ENCODE results near the gene C1QTNF12. TPM values are rescaled to one million over a fixed set of nuclear protein-coding genes. Genes with fewer than 3 reads are reported as not detected.

C1QTNF12 gene
- total and polyA plus RNA-seq, 7 donors: 0.13 to 1.4 (median 0.86) TPM

DNA sequence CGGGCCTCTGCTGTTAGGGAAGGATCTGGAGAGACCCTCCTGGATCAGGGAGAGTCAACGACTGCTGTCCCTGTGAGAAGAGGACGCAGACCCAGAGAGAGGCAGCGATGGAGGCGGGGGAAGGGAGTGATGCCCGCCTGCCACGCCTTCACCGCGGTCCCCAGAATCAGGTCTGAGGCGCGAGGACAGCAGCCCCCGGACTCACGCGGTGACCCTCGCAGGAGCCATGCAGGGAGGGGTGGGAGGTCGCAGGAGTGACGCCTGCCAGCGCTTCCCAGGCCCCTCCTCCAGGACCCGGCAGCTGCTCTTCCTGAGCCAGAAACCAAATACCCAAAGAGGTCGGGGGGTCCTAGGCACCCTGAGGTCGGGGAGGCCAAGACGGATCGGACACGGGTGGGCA lies 26.3 kb downstream of the C1QTNF12 start:
- WGBS, 3 donors: 81 to 88% (median 87%) methylated on average over 23 to 24 of the region's 24 CpGs
- no peak for ATAC-seq
- H3K27ac ChIP-seq: no peak overlapping the region

DNA sequence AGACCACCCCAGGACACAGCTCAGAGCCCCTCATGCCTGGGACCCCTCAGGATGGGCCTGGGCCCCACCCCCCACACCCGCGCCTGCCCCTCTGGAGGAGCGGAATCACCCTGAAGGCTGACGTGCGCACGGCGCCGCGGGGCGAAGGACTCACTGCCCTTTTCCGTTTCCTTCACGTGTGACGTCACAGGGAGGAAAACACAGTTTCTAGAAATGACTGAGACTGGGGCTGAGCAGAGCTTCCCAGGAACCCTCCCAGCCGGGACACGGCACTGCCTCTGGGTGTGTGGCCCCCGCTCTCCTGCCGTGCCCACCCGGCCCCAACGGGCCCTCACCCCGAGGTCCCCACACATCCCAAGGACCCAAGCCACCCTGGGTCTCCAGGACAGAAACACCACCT lies 27.2 kb downstream of the C1QTNF12 start:
- Histone ChIP-seq H3K27ac (no peak overlapping the region), H3K9me3 (no peaks in the 10 kb centered on the region), H3K4me3 (no peak overlapping the region), H3K4me1 (no peaks in the 10 kb centered on the region), H3K36me3 (ENCODE audit: insufficient read depth in 1 of 2, low read depth in 1 of 2) (peaks cover 0 to 76% of the 10 kb centered on the region in 2 donors), H3K27me3 (ENCODE audit: insufficient read depth in 3 of 3, low read length in 2 of 3) (no peaks in the 10 kb centered on the region)
- TF ChIP-seq, protein P1, sequence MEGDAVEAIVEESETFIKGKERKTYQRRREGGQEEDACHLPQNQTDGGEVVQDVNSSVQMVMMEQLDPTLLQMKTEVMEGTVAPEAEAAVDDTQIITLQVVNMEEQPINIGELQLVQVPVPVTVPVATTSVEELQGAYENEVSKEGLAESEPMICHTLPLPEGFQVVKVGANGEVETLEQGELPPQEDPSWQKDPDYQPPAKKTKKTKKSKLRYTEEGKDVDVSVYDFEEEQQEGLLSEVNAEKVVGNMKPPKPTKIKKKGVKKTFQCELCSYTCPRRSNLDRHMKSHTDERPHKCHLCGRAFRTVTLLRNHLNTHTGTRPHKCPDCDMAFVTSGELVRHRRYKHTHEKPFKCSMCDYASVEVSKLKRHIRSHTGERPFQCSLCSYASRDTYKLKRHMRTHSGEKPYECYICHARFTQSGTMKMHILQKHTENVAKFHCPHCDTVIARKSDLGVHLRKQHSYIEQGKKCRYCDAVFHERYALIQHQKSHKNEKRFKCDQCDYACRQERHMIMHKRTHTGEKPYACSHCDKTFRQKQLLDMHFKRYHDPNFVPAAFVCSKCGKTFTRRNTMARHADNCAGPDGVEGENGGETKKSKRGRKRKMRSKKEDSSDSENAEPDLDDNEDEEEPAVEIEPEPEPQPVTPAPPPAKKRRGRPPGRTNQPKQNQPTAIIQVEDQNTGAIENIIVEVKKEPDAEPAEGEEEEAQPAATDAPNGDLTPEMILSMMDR (IDR thresholded peaks at IDR 0.05): no peak
- intact Hi-C loops (cut with DNase I): no loop called here
- WGBS, 3 donors: 93 to 95% (median 95%) methylated on average over 20 of the region's 20 CpGs
- ATAC-seq (no peak), DNase-seq (no peak)

More for the DNA sequence above, 26.3 kb downstream of the C1QTNF12 start:
- no peaks in the 10 kb centered on the region for H3K9me3 ChIP-seq
- no peaks in the 10 kb centered on the region for H3K4me1 ChIP-seq
- no peak for DNase-seq
- H3K27me3 ChIP-seq (ENCODE audit: insufficient read depth in 3 of 3, low read length in 2 of 3): no peaks in the 10 kb centered on the region
- no peak overlapping the region for H3K4me3 ChIP-seq
- peaks cover 0 to 83% of the 10 kb centered on the region in 2 donors for H3K36me3 ChIP-seq (ENCODE audit: insufficient read depth in 1 of 2, low read depth in 1 of 2)
- TF ChIP-seq, protein P1 (IDR thresholded peaks at IDR 0.05): no peak
- intact Hi-C loops (cut with DNase I): no loop called here

DNA sequence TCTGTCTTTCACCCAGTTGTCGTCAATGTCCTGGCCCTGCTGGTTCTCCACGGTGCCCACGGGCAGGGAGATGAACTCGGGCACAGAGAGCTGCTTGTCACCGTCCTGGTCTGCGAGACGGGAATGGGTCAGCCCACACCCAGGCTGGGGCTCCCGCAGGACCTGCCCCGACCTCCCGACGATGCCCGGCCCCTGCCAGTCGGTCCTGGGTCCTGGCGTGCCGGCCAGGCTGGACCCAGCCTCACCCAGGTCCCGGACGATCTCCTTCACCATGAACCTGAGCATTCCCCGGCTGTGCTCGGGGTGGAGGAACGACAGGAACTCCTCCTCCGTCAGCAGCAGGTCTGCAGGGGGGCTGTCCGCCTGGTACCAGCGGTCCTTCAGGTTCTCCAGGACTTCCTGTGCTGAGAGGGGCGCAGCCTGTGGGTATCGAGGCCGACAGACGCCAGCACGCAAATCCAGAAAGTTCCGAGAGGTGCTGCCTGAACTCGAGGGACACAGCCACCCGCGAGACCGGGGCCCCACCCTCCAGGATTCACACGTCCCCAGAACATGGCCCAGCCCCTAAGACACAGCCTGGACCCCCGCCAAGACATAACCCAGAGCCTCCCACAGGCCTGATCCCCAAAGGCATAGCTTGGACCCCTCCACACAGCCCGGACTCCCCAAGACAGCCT lies 27.9 kb downstream of the C1QTNF12 start:
- no peak overlapping the region for H3K4me3 ChIP-seq
- intact Hi-C loops (cut with DNase I): no loop called here

DNA sequence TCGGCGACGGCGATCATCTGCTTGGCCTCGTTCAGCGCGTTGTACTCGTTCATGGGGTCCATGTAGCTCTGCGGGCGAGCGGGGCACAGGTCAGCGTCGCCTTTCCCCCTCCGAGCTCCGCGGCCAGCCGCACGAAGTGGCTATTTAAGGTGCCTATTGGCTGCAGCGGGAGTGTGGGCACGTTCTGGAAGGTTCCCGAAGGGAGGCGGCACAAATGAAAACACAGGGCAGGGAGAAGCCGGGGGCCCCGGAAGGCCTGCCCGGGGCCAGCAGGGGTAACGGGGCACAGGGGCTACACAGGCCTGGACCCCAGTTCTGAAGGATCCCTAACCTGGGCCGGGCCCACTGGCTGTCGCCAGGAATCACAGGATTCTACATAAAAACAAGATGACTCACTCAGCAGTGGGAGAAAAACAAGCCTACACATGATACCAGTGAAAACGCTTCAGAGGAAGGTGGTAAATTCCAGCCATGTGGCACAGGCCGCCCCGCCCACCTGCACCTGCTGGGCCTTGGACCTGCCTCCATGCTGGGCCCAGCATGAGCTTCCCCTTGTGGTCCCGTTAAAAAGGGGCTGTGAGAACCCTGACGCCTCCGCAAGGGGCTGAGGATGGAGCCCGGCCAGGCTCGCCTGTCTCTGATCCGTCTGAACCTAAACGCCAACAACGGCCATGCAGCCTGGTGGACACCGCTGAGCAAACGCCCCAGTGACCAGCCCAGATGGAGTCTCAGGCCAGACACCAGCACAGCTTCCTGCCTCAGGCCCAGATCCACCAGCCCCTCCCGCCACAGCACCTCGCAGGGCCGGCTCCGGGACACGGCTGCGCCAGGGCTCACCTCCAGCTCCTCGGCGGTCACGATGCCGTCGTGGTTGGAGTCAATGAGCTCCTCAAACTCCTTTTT lies 28.6 kb downstream of the C1QTNF12 start:
- H3K36me3 ChIP-seq (ENCODE audit: insufficient read depth in 1 of 2, low read depth in 1 of 2): peaks cover 0 to 63% of the 10 kb centered on the region in 2 donors
- TF ChIP-seq, protein P1 (IDR thresholded peaks at IDR 0.05): no peak
- WGBS, 3 donors: 85 to 90% (median 87%) methylated on average over 52 of the region's 52 CpGs
- no peak overlapping the region for H3K4me3 ChIP-seq
- intact Hi-C loops (cut with DNase I): no loop called here
- no peaks in the 10 kb centered on the region for H3K4me1 ChIP-seq
- H3K27me3 ChIP-seq (ENCODE audit: insufficient read depth in 3 of 3, low read length in 2 of 3): no peaks in the 10 kb centered on the region
- ATAC-seq (peak in 1 of 4 donors; percentile 25), DNase-seq (no peak)
- H3K27ac ChIP-seq: no peak overlapping the region
- no peaks in the 10 kb centered on the region for H3K9me3 ChIP-seq

More for the DNA sequence above, 27.9 kb downstream of the C1QTNF12 start:
- TF ChIP-seq, protein P1 (IDR thresholded peaks at IDR 0.05): no peak
- H3K9me3 ChIP-seq: no peaks in the 10 kb centered on the region
- ATAC-seq: no peak
- H3K27me3 ChIP-seq (ENCODE audit: insufficient read depth in 3 of 3, low read length in 2 of 3): no peaks in the 10 kb centered on the region
- H3K4me1 ChIP-seq: no peaks in the 10 kb centered on the region
- H3K36me3 ChIP-seq (ENCODE audit: insufficient read depth in 1 of 2, low read depth in 1 of 2): peaks cover 0 to 70% of the 10 kb centered on the region in 2 donors
- no peak for DNase-seq
- H3K27ac ChIP-seq: no peak overlapping the region
- WGBS, 3 donors: 85 to 92% (median 89%) methylated on average over 34 to 36 of the region's 36 CpGs
